HepG2 (cell line): ENCODE data around the gene PLCB2. TPM values are rescaled to one million over a fixed set of nuclear protein-coding genes. Genes with fewer than 3 reads are reported as not detected.

Experiments
- ATAC-seq: fragments of 200-7000 bp; cut with Tn5 transposase; 3 replicates; pipeline ENCODE4 v1.9.1; 2020; ENCODE audit warnings: mild to moderate bottlenecking, moderate library complexity
- BruUV-seq: library from RNA; stranded (reverse); fragments of 400-500 nt; replicated peaks from 2 replicates; lab custom pipeline; 2021; lab: Mats Ljungman, UMichigan
- CTCF ChIA-PET: fragments of 300-600 bp; formaldehyde crosslinking; extraction: SDS; loops from one replicate; lab custom pipeline; 2021; ENCODE audit warnings: low total read pairs, inconsistent platforms, low intra/inter-chr PET ratio; lab: Yijun Ruan, JAX
- POLR2A ChIA-PET: fragments of 350-600 bp; sonication (Branson Sonifier 250); formaldehyde crosslinking; loops from one replicate; lab custom pipeline; 2020; ENCODE audit warnings: antibody characterized with exemption, inconsistent platforms; lab: Yijun Ruan, JAX
- DNase-seq: peaks from one replicate; pipeline ENCODE4 v3.0.0-alpha.2; 2015; ENCODE audit warnings: low spot score
- FAIRE-seq: peaks from 3 replicates; lab custom pipeline; 2011; peaks lifted over from hg19 to GRCh38; lab: Jason Lieb, UNC
- H2AFZ ChIP-seq: one replicate; pipeline ENCODE4 v1.6.1; 2011; ENCODE audit warnings: low read length, inconsistent platforms
- H3K27ac ChIP-seq: fragments of 300-600 bp; 3 replicates; pipeline ENCODE4 v1.8.0; 2011; ENCODE audit warnings: mixed run types, mild to moderate bottlenecking, mixed read lengths, low read length, inconsistent platforms; ENCODE audit not compliant: insufficient read depth; ENCODE audit errors: extremely low read length
- H3K27me3 ChIP-seq, 2 experiments: fragments of 200-600 bp in 1 of 2; 2 replicates in 1 of 2; 3 replicates in 1 of 2; pipeline versions ENCODE4 v1.6.0 to v1.8.0; 2011; ENCODE audit warnings: low read length in 2 of 2, mild to moderate bottlenecking in 2 of 2, moderate library complexity in 2 of 2, inconsistent platforms in 1 of 2; ENCODE audit not compliant: insufficient read depth in 2 of 2, control insufficient read depth in 1 of 2
- H3K36me3 ChIP-seq, 2 experiments: fragments of 200-600 bp in 1 of 2; replicated peaks in 1 of 2; 2 replicates in 1 of 2; 3 replicates in 1 of 2; pipeline versions ENCODE4 v1.5.1 to v1.8.0; 2011; ENCODE audit warnings: low read length in 2 of 2, inconsistent platforms in 1 of 2; ENCODE audit not compliant: insufficient read depth in 2 of 2, control insufficient read depth in 1 of 2
- H3K4me1 ChIP-seq: 2 replicates; pipeline ENCODE4 v1.5.1; 2012; ENCODE audit warnings: low read length, inconsistent platforms; ENCODE audit not compliant: insufficient read depth
- H3K4me2 ChIP-seq: 2 replicates; pipeline ENCODE4 v1.6.0; 2011; ENCODE audit warnings: low read depth, low read length, inconsistent platforms
- H3K4me3 ChIP-seq, 3 experiments: fragments of 200-600 bp in 1 of 3; sonication (generic), shearing (Covaris generic) in 1 of 3; replicated peaks in 1 of 3; 2 replicates each; pipeline ENCODE4 v1.5.1; 2011 to 2016; ENCODE audit warnings: low read length in 3 of 3, inconsistent platforms in 2 of 3, low read depth in 2 of 3, mild to moderate bottlenecking in 2 of 3, control low read depth in 1 of 3, mixed read lengths in 1 of 3; ENCODE audit not compliant: insufficient read depth in 1 of 3
- H3K79me2 ChIP-seq: one replicate; pipeline ENCODE4 v1.6.1; 2011; ENCODE audit warnings: low read length, inconsistent platforms; ENCODE audit not compliant: insufficient read depth
- H3K9ac ChIP-seq: 2 replicates; pipeline ENCODE4 v1.6.0; 2011; ENCODE audit warnings: mild to moderate bottlenecking, low read depth, low read length, inconsistent platforms; ENCODE audit not compliant: insufficient read depth
- H3K9me3 ChIP-seq: 2 replicates; pipeline ENCODE4 v1.5.1; 2012; ENCODE audit warnings: mild to moderate bottlenecking, low read length
- H4K20me1 ChIP-seq: 2 replicates; pipeline ENCODE4 v1.6.0; 2011; ENCODE audit warnings: inconsistent platforms, mild to moderate bottlenecking, low read length, moderate library complexity; ENCODE audit not compliant: insufficient read depth
- ADNP ChIP-seq: sonication (generic); formaldehyde crosslinking; IDR thresholded peaks from 2 replicates; pipeline ENCODE4 v1.4.0; 2020; ENCODE audit warnings: missing genetic modification reagents
- FIP1L1 ChIP-seq: fragments of 200-400 bp; formaldehyde crosslinking; IDR thresholded peaks from 2 replicates; pipeline ENCODE4 v1.6.1; 2018; ENCODE audit warnings: low read depth, mild to moderate bottlenecking, low read length, moderate library complexity, borderline replicate concordance; ENCODE audit not compliant: insufficient read depth
- FOXJ3 ChIP-seq: sonication (generic); formaldehyde crosslinking; IDR thresholded peaks from 2 replicates; pipeline ENCODE4 v1.4.0; 2020; ENCODE audit warnings: missing genetic modification reagents, mild to moderate bottlenecking, borderline replicate concordance
- KLF11 ChIP-seq: IDR thresholded peaks from 2 replicates; pipeline ENCODE4 v1.6.1; 2016; ENCODE audit warnings: missing compliant biosample characterization
- NCOA5 ChIP-seq: sonication (generic); formaldehyde crosslinking; IDR thresholded peaks from 2 replicates; pipeline ENCODE4 v1.4.0; 2020; ENCODE audit warnings: missing genetic modification reagents
- NFE2L1 ChIP-seq: sonication (generic); formaldehyde crosslinking; IDR thresholded peaks from 2 replicates; pipeline ENCODE4 v1.4.0; 2020; ENCODE audit warnings: missing genetic modification reagents, mild to moderate bottlenecking, borderline replicate concordance
- RARA ChIP-seq: IDR thresholded peaks from 2 replicates; pipeline ENCODE4 v1.6.1; 2016; ENCODE audit warnings: missing genetic modification reagents, missing compliant biosample characterization
- SNAPC5 ChIP-seq: sonication (generic); formaldehyde crosslinking; IDR thresholded peaks from 2 replicates; pipeline ENCODE4 v1.8.1; 2023; ENCODE audit warnings: mild to moderate bottlenecking, missing genetic modification reagents, borderline replicate concordance
- TBX2 ChIP-seq: sonication (generic); formaldehyde crosslinking; IDR thresholded peaks from 2 replicates; pipeline ENCODE4 v1.5.0; 2020; ENCODE audit warnings: missing genetic modification reagents, mild to moderate bottlenecking, borderline replicate concordance
- ZBTB38 ChIP-seq: sonication (generic); formaldehyde crosslinking; IDR thresholded peaks from 2 replicates; pipeline ENCODE4 v1.5.1; 2020; ENCODE audit warnings: mild to moderate bottlenecking, missing genetic modification reagents
- ZFP41 ChIP-seq: sonication (generic); formaldehyde crosslinking; IDR thresholded peaks from 2 replicates; pipeline ENCODE4 v1.4.0; 2020; ENCODE audit warnings: mild to moderate bottlenecking, missing genetic modification reagents, borderline replicate concordance
- ZNF230 ChIP-seq: sonication (generic); formaldehyde crosslinking; IDR thresholded peaks from 2 replicates; pipeline ENCODE4 v1.4.0; 2020; ENCODE audit warnings: mild to moderate bottlenecking, missing genetic modification reagents
- ZNF234 ChIP-seq: sonication (generic); formaldehyde crosslinking; conservative IDR thresholded peaks from 2 replicates; pipeline ENCODE4 v1.5.1; 2020; ENCODE audit warnings: mild to moderate bottlenecking, missing genetic modification reagents
- ZNF24 ChIP-seq: fragments of 450-650 bp; IDR thresholded peaks from 2 replicates; pipeline ENCODE4 v1.6.1; 2017; ENCODE audit warnings: antibody characterized with exemption, mild to moderate bottlenecking
- ZNF263 ChIP-seq: sonication (generic); formaldehyde crosslinking; IDR thresholded peaks from 2 replicates; pipeline ENCODE4 v1.4.0; 2020; ENCODE audit warnings: missing genetic modification reagents
- ZNF282 ChIP-seq: fragments of 450-650 bp; IDR thresholded peaks from 2 replicates; pipeline ENCODE4 v1.6.1; 2018; ENCODE audit not compliant: partially characterized antibody
- ZNF766 ChIP-seq: sonication (generic); formaldehyde crosslinking; IDR thresholded peaks from 2 replicates; pipeline ENCODE4 v1.5.0; 2020; ENCODE audit warnings: missing genetic modification reagents, borderline replicate concordance
- ZNF777 ChIP-seq: sonication (generic); formaldehyde crosslinking; IDR thresholded peaks from 2 replicates; pipeline ENCODE4 v1.4.0; 2020; ENCODE audit warnings: missing genetic modification reagents
- ZSCAN29 ChIP-seq: sonication (generic); formaldehyde crosslinking; conservative IDR thresholded peaks from 2 replicates; pipeline ENCODE4 v1.4.0; 2020; ENCODE audit warnings: mild to moderate bottlenecking, missing genetic modification reagents
- WGBS: methylation state at CpG from one replicate; pipeline ENCODE4 v1.1.6; 2017; ENCODE audit warnings: low lambda C conversion rate; 5-methylcytosine and 5-hydroxymethylcytosine counted together
- in situ Hi-C: cut with HindIII; loops from 2 replicates; pipeline ENCODE4 v1.10.0; 2017; ENCODE audit warnings: low pct_unique_long_range_greater_than_20kb; ENCODE audit not compliant: extremely low pct_ligation_motif_present
- intact Hi-C: fragments of 100-400 bp; cut with micrococcal nuclease; formaldehyde crosslinking; loops from one replicate; pipeline ENCODE4 v1.10.0; 2022; ENCODE audit not compliant: unreplicated experiment
- polyA plus RNA-seq, 8 experiments: library from polyadenylated mRNA; depleted of rRNA in 3 of 8; stranded (reverse) in 7 of 8; unstranded in 1 of 8; fragments of >200 nt; fragmentation: Illumina TruSeq in 4 of 8; extraction: Trizol in 4 of 8; gene quantifications; 2 replicates each; pipeline versions ENCODE4 v1.2.1 to v1.2.3, GENCODE V29; 2011 to 2016; ENCODE audit warnings: low read depth in 4 of 8, missing spikeins in 1 of 8, mixed read lengths in 1 of 8; ENCODE audit not compliant: insufficient read depth in 1 of 8
- total RNA-seq, 5 experiments: library from RNA; depleted of rRNA; stranded (reverse); fragments of >200 nt; fragmentation: Illumina TruSeq; extraction: Trizol; gene quantifications; 2 replicates each; pipeline ENCODE4 v1.2.3, GENCODE V29; 2016; ENCODE audit warnings: low read depth in 1 of 5
- TF ChIP-seq, protein P1 (sequence below): sonication (generic); formaldehyde crosslinking; IDR thresholded peaks from 2 replicates; pipeline ENCODE4 v1.5.1; 2020; ENCODE audit warnings: mild to moderate bottlenecking, missing genetic modification reagents, moderate library complexity

PLCB2 gene
- total and polyA plus RNA-seq, 2 of the 13 experiments (the other 11 are each of a cell fraction or from before 2014, with no cell fraction given) = 0.11 TPM; not detected in 1

DNA sequence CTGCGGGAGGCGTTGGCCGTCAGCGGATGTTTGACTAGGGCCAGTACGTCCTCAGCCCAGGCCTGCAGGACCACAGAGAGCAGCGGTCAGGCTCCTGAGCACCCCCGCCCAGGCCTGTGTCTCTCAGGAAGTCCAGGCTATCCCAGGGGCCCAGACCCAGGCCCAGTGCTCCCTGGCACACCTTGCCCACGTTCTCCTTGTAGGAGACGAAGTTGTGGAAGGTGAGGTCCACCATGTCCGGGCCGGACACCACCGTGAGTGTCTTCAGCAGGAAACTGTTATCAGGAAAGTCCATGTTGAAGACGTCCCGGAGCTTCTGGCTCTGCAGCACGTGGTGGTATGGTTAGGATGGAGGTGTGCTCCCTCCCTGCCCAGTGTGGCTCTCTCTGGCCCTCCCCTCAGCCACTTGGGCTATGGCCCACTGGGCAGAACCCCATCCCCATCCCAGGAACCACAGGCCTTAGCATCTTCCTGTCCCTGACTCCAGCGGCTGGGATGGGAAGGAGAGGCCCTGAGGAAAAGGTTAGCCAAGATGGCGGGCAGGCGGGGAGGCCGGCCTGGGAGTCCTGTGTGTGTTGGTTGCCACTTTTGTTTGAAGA is 5.3 kb downstream of the PLCB2 start:
- Histone ChIP-seq H3K9ac (no peak overlapping the region), H3K36me3 (no peaks in the 10 kb centered on the region), H3K4me2 (no peak overlapping the region), H3K4me1 (no peaks in the 10 kb centered on the region), H3K9me3 (no peaks in the 10 kb centered on the region), H2AFZ (no peak overlapping the region), H4K20me1 (no peaks in the 10 kb centered on the region), H3K4me3 (no peak overlapping the region), H3K79me2 (no peaks in the 10 kb centered on the region), H3K27ac (no peak overlapping the region), H3K27me3 (peaks cover 11 to 73% of the 10 kb centered on the region in 2 experiments)
- 8% methylated on average over 7 of the region's 19 CpGs for WGBS
- intact Hi-C loops = no loop called here
- TF ChIP-seq KLF11 (no peak), FIP1L1 (no peak), ZFP41 (CRISPR knock-in tag) (no peak), TBX2 (no peak), ZNF234 (CRISPR knock-in tag) (no peak), NCOA5 (CRISPR knock-in tag) (no peak), ZNF766 (no peak), ADNP (CRISPR knock-in tag) (no peak), ZNF230 (CRISPR knock-in tag) (no peak), ZSCAN29 (CRISPR knock-in tag) (no peak), RARA (CRISPR knock-in tag) (no peak), ZNF282 (no peak), NFE2L1 (CRISPR knock-in tag) (no peak), ZBTB38 (no peak), ZNF263 (CRISPR knock-in tag) (no peak), ZNF777 (no peak), SNAPC5 (CRISPR knock-in tag) (no peak), FOXJ3 (CRISPR knock-in tag) (no peak), ZNF24 (no peak)
- TF ChIP-seq, protein P1, sequence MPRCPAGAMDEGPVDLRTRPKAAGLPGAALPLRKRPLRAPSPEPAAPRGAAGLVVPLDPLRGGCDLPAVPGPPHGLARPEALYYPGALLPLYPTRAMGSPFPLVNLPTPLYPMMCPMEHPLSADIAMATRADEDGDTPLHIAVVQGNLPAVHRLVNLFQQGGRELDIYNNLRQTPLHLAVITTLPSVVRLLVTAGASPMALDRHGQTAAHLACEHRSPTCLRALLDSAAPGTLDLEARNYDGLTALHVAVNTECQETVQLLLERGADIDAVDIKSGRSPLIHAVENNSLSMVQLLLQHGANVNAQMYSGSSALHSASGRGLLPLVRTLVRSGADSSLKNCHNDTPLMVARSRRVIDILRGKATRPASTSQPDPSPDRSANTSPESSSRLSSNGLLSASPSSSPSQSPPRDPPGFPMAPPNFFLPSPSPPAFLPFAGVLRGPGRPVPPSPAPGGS = no peak
- DNase-seq (no peak), ATAC-seq (no peak; the same call in 2 of the 3 replicates), FAIRE-seq (no peak)
- ChIA-PET POLR2A (no interaction called here), CTCF (no interaction called here)
- no TSS peak for BruUV-seq
- in situ Hi-C loops = no loop called here
